Transverse colon (tissue), 4 donors: ENCODE results near the gene CAVIN2. TPM values are rescaled to one million over a fixed set of nuclear protein-coding genes. Genes with fewer than 3 reads are reported as not detected.
"Not testable (repeated sequence)": the region's sequence is repeated elsewhere in the genome, so short reads cannot be mapped to it uniquely, and the experiment has no call there.

Experiments used
- DNase-seq: peaks from one replicate; pipeline ENCODE4 v3.0.0-alpha.2; 2019
- H3K27ac ChIP-seq, 4 donors: fragments of 200-600 bp; sonication (generic); 2 replicates each; pipeline ENCODE4 v1.5.1; 2016 to 2018; ENCODE audit warnings: inconsistent platforms in 4 of 4
- H3K27me3 ChIP-seq: fragments of 200-600 bp; sonication (generic); 2 replicates; pipeline ENCODE4 v1.5.1; 2017; ENCODE audit warnings: inconsistent platforms
- H3K36me3 ChIP-seq, 4 donors: fragments of 200-600 bp; sonication (generic); 2 replicates each; pipeline ENCODE4 v1.5.1; 2017 to 2019; ENCODE audit warnings: inconsistent platforms in 4 of 4
- H3K4me1 ChIP-seq, 4 donors: fragments of 200-600 bp; sonication (generic); 2 replicates each; pipeline ENCODE4 v1.5.1; 2017 to 2020; ENCODE audit warnings: inconsistent platforms in 4 of 4
- H3K4me3 ChIP-seq, 4 donors: fragments of 200-600 bp; sonication (generic); 1 replicate in 1 of 4; 2 replicates in 3 of 4; pipeline versions ENCODE4 v1.5.1 to v1.6.1; 2017 to 2019; ENCODE audit warnings: inconsistent platforms in 4 of 4
- H3K9me3 ChIP-seq, 2 donors: fragments of 200-600 bp; sonication (generic); 2 replicates each; pipeline ENCODE4 v1.5.1; 2017 to 2019; ENCODE audit warnings: inconsistent platforms in 2 of 2
- EP300 ChIP-seq: sonication (generic); formaldehyde crosslinking; IDR thresholded peaks from one replicate; pipeline ENCODE4 v1.6.1; 2017; ENCODE audit warnings: antibody characterized with exemption, low read depth
- POLR2A ChIP-seq: fragments of 450-650 bp; IDR thresholded peaks from one replicate; pipeline ENCODE4 v1.6.1; 2016; ENCODE audit warnings: antibody characterized with exemption, mild to moderate bottlenecking, moderate library complexity
- POLR2AphosphoS5 ChIP-seq, 3 donors: sonication (generic); formaldehyde crosslinking; IDR thresholded peaks; one replicate each; pipeline ENCODE4 v1.6.1; 2016; ENCODE audit warnings: antibody characterized with exemption in 3 of 3
- WGBS, 2 donors: methylation state at CpG; one replicate each; pipeline ENCODE4 v1.1.5; 2018; ENCODE audit warnings: low coverage in 1 of 2; 5-methylcytosine and 5-hydroxymethylcytosine counted together
- in situ Hi-C, 4 donors: fragments of 200-750 bp; cut with MboI; loops; one replicate each; pipeline versions ENCODE4 v1.15.0 to v1.15.1; 2017; ENCODE audit warnings: low sequenced_read_pairs in 3 of 4, low pct_ligation_motif_present in 1 of 4, low pct_unique_long_range_greater_than_20kb in 1 of 4
- intact Hi-C: fragments of 100-400 bp; cut with DNase I; formaldehyde crosslinking; loops from one replicate; pipeline ENCODE4 v1.15.1; 2023; ENCODE audit warnings: low total_unique reads
- total RNA-seq, 4 donors: library from RNA; depleted of rRNA; stranded (reverse); fragments of >200 nt; gene quantifications; one replicate each; pipeline ENCODE4 v1.1.0, GENCODE V29; 2016
- TF ChIP-seq, protein P1 (sequence below), 5 experiments: fragments of 200-600 bp in 3 of 5; fragments of 450-650 bp in 2 of 5; sonication (generic) in 3 of 5; IDR thresholded peaks; 1 replicate in 2 of 5; 2 replicates in 3 of 5; pipeline ENCODE4 v1.5.1; 2016 to 2017; ENCODE audit warnings: antibody characterized with exemption in 5 of 5, inconsistent platforms in 3 of 5, mild to moderate bottlenecking in 2 of 5, moderate library complexity in 1 of 5

Gene CAVIN2
- total RNA-seq, 4 donors from 2014 or later = 21.3 to 59.3 (median 25.0) TPM

- in situ Hi-C loops = no loop called here
- H3K9me3 ChIP-seq = no peaks in the 10 kb centered on the region
Measured at GRCh38 chr2:191791953-191792560, 54.8 kb downstream of the CAVIN2 start.

DNA sequence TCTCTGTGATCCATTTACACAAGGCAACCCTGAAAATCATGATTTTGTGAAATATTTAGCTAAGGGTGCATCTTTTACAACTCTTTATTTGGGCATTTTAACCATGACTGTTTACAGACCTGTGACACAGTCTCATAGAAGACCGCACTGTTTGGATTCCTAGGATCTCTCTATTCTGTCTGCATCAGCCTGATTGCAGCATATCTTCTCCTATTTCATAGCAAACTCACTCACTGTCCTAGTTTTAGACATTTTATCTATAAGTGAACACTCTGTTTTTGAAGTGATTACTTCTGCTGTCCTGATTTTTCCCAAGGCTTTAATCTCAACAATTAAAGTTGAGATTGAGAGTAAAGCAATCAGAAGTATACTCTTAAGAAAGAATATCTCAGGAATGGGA is 56.2 kb downstream of the CAVIN2 start:
- in situ Hi-C loops (no loop called here), intact Hi-C loops (no loop called here)
- no peaks in the 10 kb centered on the region for H3K36me3 ChIP-seq
- no peak for DNase-seq
- H3K9me3 ChIP-seq = no peaks in the 10 kb centered on the region
- H3K27me3 ChIP-seq = no peaks in the 10 kb centered on the region
- WGBS, 2 donors = 41 to 83% methylated on average over 1 of the region's 1 CpG
- no peak overlapping the region for H3K27ac ChIP-seq
- TF ChIP-seq EP300 = no peak
- TF ChIP-seq, protein P1, sequence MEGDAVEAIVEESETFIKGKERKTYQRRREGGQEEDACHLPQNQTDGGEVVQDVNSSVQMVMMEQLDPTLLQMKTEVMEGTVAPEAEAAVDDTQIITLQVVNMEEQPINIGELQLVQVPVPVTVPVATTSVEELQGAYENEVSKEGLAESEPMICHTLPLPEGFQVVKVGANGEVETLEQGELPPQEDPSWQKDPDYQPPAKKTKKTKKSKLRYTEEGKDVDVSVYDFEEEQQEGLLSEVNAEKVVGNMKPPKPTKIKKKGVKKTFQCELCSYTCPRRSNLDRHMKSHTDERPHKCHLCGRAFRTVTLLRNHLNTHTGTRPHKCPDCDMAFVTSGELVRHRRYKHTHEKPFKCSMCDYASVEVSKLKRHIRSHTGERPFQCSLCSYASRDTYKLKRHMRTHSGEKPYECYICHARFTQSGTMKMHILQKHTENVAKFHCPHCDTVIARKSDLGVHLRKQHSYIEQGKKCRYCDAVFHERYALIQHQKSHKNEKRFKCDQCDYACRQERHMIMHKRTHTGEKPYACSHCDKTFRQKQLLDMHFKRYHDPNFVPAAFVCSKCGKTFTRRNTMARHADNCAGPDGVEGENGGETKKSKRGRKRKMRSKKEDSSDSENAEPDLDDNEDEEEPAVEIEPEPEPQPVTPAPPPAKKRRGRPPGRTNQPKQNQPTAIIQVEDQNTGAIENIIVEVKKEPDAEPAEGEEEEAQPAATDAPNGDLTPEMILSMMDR (IDR thresholded peaks at IDR 0.05) = no peak
- no peak for TF ChIP-seq POLR2AphosphoS5 (IDR thresholded peaks at IDR 0.05)
- no peak for TF ChIP-seq POLR2A
- H3K4me1 ChIP-seq = no peaks in the 10 kb centered on the region
- H3K4me3 ChIP-seq = no peak overlapping the region

More at GRCh38 chr2:191791953-191792560, 54.8 kb downstream of the CAVIN2 start:
- H3K36me3 ChIP-seq = no peaks in the 10 kb centered on the region
- intact Hi-C loops = no loop called here
- no peaks in the 10 kb centered on the region for H3K4me1 ChIP-seq
- no peak overlapping the region for H3K27ac ChIP-seq
- no peaks in the 10 kb centered on the region for H3K27me3 ChIP-seq
- no peak overlapping the region for H3K4me3 ChIP-seq
- TF ChIP-seq, protein P1 (IDR thresholded peaks at IDR 0.05) = no peak
- TF ChIP-seq EP300 = no peak
- no peak for TF ChIP-seq POLR2A
- 74 to 84% methylated on average over 3 of the region's 3 CpGs for WGBS, 2 donors
- no peak for DNase-seq

DNA sequence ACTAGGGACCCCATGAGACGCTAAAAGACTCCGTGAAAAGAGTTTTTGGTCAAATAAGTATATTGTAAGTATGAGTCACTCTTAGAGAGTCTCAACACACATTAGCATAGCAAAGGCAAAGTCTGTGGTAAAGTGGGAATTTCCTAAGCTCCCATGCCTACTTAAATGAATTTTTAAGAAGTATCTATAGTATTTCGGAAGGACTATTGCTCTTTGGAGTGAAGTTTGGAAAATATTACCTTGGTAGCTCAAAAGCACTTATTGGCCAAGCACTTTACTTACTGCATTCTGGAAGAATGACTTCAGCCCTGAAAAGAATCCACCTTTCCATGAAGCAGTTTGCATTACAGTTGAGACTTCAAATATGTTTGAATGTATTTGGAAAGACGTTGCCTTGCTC is 57.1 kb downstream of the CAVIN2 start:
- no peaks in the 10 kb centered on the region for H3K36me3 ChIP-seq
- WGBS, 2 donors = 78 to 86% methylated on average over 2 to 4 of the region's 4 CpGs
- H3K27ac ChIP-seq = no peak overlapping the region
- in situ Hi-C loops = no loop called here
- no peaks in the 10 kb centered on the region for H3K9me3 ChIP-seq
- no peak overlapping the region for H3K4me3 ChIP-seq
- DNase-seq = no peak
- TF ChIP-seq EP300 (no peak), POLR2AphosphoS5 (IDR thresholded peaks at IDR 0.05) (no peak), POLR2A (no peak)
- TF ChIP-seq, protein P1 (IDR thresholded peaks at IDR 0.05) = no peak
- H3K27me3 ChIP-seq = no peaks in the 10 kb centered on the region
- intact Hi-C loops = no loop called here
- no peaks in the 10 kb centered on the region for H3K4me1 ChIP-seq

- Histone ChIP-seq H3K4me1 (no peaks in the 10 kb centered on the region), H3K27ac (no peak overlapping the region), H3K4me3 (no peak overlapping the region), H3K36me3 (no peaks in the 10 kb centered on the region), H3K27me3 (no peaks in the 10 kb centered on the region), H3K9me3 (no peaks in the 10 kb centered on the region)
- intact Hi-C loops = no loop called here
- in situ Hi-C loops = no loop called here
- no peak for DNase-seq
- 42 to 43% methylated on average over 1 of the region's 1 CpG for WGBS, 2 donors
- no peak for TF ChIP-seq POLR2A
Measured at GRCh38 chr2:191786694-191787093, 60.2 kb downstream of the CAVIN2 start.

GRCh38 chr2:191785651-191786050 is 61.2 kb downstream of the CAVIN2 start:
- WGBS, 2 donors = 72 to 94% methylated on average over 3 of the region's 3 CpGs
- H3K27ac ChIP-seq, in situ Hi-C loops, DNase-seq, H3K27me3 ChIP-seq, H3K9me3 ChIP-seq, H3K4me3 ChIP-seq, H3K36me3 ChIP-seq, H3K4me1 ChIP-seq, intact Hi-C loops: not testable (repeated sequence)

Other genes starting within 250 kb of the CAVIN2 start
- 10 to 100 TPM in 3 of 4 donors, under 1 TPM in 1; 1.00 to 55.6 (median 33.0) TPM for gene NABP1, start 169.0 kb downstream of the CAVIN2 start, total RNA-seq